Activated CD8-positive, alpha-beta memory T cell treated with anti-CD3 and anti-CD28 coated beads for 48 hours (primary cell): ENCODE data around the gene EFS.

ENCODE experiments used
- DNase-seq, 3 experiments: peaks; one replicate each; pipeline ENCODE4 v3.0.0-alpha.2; 2020; ENCODE audit warnings: low read depth in 2 of 3, low spot score in 2 of 3

The EFS gene

DNA sequence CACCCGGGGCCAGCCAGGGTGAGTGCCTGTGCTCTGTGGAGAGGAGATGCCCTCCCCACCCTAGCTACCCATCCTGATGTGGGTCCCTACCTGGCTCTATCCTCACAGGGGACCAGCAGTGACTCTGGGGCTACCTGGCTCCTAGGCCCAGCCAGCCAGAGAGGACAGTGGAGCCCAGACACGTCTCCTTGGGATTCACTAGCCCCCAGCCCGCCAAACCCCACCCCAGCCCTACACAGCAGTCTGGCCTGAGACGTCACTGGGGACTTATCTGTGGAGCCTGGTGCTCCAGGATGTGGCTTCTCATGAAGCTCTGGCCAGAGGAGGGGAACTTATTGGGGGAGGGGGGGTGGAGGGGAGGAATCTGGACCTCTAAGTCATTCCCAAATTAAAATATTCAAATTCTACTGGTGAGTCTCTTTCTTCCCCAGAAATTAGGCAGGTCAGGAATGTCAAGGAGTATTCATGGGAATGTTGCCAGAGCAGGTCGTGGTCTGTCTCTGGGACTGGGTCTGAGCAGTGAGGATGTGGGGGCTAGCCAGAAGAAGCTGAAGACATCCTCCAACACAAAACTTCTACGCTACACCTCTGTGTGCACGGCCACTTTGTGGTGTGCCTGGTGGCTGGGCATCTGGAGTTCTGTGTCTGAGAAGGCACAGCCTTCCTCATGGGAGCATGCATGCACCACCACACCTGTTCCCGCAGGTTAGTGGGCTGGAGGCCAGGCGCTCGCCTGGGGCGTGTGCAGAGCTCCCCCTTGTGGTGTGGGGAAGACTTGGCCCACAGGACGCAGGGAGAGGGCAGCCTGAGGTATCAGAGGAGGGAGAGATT lies 14.6 kb upstream of the EFS start:
- peak; percentile 14 to 47 (median 35) for DNase-seq

DNA sequence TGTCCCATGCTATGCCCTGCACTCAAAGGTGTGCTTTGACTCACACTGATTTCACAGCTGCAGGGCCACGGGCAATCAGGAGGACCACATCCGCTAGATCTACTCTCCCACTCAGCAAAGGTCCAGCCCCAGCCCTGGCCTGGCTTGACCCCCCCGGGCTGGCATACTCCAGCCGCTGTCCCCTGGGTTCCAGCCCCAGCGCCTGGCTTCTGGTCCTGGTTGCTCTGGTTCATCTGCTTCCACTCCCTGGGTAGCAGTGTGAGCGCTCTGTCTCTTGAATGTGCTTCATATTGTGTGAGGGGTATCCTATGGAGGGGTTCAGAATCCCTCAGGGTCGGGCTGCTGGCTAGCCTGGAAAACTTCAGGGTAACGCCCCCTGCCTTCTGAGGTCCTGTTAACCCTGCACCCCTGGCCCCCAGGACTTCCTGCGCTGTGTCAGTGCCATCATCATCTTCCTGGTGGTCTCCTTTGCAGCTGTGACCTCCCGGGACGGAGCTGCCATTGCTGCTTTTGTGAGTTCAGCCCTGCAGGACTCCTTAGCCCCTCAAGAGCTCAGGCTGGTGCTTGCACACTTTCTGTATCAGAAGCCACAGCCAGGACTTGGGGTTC lies 13.7 kb upstream of the EFS start:
- DNase-seq = no peak

DNA sequence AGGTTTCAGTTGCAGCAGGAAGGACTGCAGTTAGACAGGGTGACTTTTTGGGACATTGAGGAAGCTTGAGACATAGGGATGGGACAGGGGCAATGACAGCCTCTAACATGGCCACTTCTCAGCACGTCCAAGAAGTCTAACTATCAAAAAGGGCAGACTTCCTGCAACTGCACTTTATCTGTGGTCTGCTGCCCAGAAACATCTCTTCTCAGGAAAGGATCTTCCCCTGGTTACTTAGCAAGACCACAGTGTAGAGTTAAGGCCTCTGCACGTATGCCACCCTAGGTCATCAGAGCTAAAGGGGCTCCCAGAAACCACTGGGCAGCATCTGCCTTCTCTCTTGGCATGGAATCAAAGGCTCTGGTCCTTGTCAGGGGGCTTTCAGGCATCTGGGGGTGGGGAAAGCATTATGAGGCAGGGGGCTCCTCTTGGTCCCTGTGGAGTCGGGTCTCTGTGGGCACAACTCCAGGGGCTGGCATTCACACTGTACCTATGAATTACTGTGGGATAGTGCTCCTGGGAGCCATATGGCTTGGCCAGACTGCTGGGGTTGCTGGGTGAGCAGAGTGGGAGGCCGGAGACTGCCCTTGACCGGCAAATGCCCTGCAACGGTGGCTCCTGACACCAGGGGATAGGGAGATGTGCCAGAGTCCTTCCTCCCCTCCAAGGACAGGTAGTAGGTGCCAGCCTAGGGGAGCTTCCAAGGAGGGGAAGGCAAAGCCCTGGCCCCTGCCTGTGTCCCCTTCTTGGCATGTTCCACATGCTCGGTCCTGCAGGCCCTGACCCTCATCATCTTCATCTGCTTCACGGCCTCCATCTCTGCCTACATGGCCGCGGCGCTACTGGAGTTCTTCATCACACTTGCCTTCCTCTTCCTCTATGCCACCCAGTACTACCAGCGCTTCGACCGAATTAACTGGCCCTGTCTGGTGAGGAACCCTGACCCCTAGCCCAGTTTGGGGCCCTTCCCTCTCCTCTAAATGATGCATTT lies 12.9 kb upstream of the EFS start:
- DNase-seq = no peak

DNA sequence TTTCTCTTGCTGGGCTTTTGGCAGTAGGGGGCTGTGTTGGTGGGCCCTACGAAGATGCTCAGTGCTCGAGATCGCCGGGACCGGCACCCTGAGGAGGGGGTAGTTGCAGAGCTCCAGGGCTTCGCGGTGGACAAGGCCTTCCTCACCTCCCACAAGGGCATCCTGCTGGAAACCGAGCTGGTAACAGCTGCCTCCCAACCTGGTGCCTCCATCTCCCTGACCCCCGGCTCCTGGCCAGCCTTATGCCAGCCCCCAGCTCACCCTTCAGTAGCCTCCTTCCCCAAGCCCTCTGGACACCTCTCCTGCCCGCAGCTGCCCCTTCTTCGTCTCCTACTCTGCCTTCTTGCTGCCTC lies 12.2 kb upstream of the EFS start:
- DNase-seq = no peak

DNA sequence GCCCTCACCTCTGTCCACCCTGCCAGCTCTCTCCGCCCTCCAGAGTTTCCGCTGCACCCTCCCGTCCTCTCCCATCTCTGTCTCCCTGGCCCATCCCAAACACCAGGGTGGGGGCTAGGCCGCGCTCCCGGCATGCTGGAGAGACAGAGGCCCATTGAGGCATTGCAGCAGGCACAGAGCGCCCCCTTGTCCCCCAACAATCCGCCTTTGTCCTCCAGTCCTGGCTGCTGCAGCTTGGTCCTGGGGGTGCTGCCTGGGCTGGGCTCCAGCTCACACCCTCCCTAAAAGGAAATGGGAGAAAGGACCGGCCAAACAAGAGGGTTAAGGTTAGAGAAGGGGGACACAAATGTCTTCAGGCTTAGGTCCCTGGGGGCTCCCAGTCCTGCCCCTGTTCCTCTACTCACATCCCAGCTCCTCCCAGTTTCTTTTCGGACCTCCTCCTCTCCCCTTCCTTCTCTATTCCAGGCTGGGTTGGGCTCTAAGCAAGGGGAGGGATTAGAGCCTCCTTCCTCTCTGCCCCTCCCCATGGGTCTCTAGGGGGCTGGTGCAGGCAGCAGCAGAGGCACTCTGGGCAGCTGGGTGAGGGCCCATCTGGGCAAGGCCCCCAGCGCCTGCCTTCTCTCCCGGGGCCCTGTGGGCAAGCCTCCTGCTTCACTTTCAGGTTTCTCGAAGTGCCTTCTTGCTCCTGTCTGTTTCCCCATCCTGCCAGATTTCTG lies 11.7 kb upstream of the EFS start, which contains the start of gene CMTM5:
Gene CMTM5, plus strand, starts transcription at position 565 of the 716 bp plus-strand sequence. CDS start 206 bp downstream, outside the sequence.
- DNase-seq = no peak

DNA sequence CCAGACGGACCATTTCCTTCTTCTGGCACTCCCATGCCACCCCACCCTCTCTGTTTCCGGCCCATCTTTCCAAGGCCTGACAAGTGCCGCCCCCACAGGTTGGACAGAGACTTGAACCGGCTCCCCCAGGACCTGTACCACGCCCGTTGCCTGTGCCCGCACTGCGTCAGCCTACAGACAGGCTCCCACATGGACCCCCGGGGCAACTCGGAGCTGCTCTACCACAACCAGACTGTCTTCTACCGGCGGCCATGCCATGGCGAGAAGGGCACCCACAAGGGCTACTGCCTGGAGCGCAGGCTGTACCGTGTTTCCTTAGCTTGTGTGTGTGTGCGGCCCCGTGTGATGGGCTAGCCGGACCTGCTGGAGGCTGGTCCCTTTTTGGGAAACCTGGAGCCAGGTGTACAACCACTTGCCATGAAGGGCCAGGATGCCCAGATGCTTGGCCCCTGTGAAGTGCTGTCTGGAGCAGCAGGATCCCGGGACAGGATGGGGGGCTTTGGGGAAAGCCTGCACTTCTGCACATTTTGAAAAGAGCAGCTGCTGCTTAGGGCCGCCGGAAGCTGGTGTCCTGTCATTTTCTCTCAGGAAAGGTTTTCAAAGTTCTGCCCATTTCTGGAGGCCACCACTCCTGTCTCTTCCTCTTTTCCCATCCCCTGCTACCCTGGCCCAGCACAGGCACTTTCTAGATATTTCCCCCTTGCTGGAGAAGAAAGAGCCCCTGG lies 10.7 kb upstream of the EFS start:
- DNase-seq = no peak

DNA sequence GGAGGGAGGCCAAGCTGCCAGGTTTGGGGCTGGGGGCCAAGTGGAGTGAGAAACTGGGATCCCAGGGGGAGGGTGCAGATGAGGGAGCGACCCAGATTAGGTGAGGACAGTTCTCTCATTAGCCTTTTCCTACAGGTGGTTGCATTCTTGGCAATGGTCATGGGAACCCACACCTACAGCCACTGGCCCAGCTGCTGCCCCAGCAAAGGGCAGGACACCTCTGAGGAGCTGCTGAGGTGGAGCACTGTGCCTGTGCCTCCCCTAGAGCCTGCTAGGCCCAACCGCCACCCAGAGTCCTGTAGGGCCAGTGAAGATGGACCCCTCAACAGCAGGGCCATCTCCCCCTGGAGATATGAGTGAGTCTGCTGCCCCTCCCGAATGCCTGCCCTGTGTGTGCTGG lies 8.1 kb upstream of the EFS start:
- DNase-seq = no peak

DNA sequence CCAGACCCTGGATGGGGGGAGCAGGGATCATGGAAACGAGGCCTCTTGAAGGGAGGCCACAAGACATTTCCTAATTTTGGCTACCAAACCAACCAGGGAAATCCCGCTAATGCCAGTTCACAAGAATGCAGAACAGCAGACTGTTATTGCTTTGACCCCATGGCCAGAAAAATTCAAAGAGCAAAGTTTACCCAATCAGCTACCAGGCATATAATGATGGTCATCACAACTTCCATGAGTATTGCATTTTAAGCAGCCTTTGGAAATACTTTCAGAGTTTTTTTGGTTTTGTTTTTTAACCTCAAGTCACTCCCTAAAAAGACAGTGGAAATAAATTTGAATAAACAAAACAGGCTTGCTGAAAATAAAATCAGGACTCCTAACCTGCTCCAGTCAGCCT lies 7.5 kb upstream of the EFS start, which contains the start of gene IL25:
Gene IL25, plus strand, starts transcription at position 301 of the 400 bp plus-strand sequence.
- no peak for DNase-seq

DNA sequence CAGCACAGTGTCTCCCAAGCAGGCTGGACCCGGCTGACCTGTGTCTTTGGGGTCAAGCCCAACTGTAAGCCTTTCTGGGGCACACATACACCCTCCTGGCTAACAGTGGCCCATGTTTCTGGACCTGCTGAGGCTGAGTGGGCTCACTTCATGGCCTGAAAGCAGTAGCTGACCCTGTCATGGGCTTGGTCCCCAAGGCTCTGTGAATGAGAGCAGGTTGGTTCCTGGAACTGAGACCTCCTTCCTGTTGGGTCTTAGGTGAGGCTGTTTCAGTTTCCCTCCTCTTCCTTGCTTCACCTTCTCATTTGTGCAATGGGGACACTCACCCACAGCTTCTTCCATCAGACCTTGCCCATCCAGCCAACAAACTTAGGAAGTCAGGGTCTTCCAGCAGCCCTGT lies 6.9 kb upstream of the EFS start:
- no peak for DNase-seq

DNA sequence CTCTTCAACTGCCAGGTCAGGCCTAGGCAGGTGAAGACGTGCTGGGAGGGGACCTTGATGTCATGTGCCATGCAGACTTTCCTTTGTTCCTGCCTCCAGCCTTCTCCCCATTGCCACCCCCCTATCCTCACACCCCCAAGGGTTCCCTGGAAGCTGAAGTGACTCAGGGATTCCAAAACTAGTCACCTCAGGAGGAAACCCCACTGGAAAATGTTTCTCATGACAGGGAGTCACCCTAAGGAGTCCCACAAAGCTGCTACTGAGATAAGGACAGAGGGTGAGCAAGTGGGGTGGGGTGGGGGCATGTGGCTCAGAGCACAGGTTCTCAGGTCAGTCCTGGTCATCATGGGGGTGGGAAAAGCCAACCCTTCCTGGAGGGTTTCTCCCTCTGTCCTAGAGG lies 5.2 kb upstream of the EFS start:
- no peak for DNase-seq

DNA sequence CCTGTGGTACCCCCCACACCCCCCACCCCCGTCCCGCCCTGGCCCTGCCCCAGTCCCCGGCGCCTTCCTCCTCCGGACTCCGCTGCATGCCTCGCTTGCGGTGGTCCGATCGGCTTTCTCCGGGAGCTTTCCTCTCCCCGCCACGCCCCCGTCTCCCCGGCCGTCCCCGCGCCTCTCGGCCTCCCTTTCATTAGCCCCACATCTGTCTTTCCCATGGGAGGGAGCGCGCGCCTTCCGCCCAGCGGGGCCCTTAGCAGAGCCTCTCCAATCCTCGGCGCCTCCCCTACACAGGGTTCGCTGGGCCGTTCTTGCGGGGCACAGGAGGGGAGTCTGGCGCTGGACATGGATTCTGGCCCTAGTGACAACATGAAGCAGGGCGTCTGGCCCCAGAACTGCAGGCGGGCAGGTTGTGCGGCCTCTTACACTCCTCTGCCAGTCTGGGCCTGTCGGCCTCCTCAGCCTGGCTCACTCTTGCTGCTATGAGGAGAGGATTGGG lies 1.5 kb upstream of the EFS start:
- DNase-seq = no peak

DNA sequence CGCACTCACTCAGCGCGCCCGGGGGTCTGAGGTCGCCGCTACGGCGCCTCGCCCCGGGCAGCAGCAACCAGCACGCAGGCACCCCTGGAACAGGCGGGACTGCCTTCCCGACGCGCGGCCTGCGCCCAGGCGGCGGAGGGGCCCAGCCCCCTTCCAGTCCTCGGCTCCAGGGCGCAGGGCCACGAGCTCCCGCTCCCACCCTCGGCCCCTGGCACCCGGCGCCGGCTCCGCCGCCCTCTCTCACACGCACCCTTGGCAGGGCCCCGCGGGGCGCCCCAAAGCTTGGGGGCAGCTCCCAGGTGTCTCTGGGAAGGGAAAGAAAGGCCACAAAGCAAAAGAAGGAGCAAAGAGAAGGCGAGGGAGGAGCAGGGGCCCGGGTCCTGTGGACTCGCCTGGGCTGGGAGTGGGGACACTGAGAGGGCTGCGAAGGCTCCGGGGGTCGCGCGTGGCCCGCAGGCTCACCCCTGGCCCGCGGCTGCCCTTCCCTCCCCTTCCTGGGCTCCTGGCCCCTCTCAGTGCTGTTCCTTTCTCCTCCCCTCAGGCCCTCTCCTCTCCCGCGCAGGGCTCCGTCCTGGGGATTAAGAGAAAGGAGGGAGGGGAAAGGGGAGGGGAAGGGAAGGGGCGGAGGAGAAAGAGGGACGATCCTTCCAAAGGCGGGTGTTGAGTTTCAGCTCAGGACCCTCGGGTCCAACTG lies 907 bp upstream of the EFS start:
- DNase-seq = no peak

DNA sequence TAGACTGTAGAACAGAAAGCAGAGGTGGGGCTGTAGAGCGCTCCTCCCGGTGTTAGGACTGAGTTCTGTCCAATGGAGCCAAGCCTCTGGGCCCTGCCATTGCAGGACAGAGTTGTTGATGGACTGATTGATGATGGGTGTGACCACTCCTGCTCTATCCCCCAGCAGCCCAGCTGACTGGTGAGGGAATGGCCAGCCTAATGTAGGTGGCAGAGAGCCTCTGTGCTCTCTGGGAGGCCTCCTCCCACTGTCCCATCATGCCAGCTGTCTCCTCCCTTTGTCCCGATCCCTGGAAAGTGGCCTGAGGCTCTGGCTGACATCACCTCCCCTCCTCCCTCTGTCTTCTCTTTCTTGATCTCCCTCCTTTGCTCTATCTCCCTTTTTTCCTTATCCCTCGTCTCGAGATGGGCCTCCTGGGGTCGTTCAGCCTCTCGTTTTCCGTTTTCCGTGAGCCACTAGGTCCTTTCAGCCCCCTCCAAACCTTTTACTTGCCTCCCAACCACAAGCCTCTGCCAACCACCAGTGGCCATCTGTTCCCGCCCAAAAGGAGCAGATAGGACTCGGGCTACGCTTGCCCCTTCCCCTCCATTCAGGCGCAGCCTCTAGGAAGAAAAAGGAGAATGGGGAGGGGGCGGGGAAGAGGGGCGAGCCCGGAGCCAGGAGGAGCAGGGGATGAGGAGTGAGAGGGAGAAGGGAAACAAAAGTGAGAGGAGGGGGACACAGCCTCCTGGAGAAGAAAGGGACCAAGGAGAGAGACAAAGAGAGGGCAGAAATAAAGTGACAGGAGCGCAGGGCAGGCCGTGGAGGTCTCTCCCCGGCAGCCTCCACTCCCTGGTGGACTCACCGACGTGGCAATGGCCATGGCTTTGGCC lies 572 bp downstream of the EFS start:
- DNase-seq = no peak

DNA sequence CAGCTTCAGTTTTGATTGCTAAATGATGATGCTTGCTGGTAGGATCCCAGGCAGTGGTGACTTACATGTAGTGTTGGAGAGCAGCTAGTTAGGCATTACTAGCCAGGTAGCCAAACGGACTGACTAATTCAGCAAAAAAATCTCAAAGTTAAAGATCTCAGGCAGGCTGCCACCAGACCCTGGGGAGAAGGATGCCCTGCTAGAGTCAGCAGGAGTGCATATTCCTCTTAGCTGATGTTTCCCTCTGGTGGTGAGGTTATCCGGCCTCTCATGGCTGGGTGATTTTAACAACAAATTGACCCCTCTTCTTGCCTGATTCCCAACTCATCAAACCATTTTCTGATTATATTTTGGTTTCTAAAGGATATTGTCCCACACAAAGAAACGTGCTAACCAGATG lies 2.8 kb downstream of the EFS start:
- DNase-seq = no peak

DNA sequence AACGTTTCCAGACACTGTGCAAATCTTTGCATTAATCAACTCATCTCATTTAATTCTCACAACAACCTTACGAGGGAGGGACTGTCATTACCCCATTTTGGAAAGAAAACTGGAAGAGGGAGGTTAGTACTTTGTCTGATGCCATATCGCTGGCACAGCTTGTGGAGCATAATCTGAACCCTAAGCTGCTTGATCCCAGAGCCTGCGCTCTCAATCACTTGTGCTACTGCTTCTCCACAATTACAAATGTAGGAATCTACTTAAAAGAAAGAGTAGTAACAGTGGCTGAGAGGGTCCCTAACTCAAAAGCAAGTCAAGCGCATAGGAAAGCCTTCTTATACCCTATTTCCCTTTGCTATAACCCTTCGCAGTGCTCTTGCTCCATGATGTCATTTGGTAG lies 3.2 kb downstream of the EFS start:
- no peak for DNase-seq

DNA sequence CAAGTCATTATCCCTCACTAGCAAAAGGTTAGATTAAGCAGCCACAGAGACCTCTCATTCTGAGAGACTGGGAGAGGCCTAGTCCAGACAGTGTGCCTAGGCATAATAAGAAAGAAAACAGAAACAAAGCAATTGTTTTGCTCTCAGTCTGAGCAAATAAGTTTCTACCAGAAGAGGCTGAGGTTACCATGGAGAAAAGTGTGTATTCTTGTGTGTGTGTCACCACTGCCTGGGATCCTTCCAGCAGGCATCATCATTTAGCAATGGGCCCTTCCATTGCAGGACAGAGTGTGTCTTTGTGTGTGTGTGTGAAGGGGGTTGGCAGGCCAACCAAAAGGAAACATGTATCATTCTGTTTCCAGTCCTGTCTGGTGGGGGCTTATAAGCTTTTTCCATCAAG lies 3.7 kb downstream of the EFS start:
- DNase-seq = no peak

DNA sequence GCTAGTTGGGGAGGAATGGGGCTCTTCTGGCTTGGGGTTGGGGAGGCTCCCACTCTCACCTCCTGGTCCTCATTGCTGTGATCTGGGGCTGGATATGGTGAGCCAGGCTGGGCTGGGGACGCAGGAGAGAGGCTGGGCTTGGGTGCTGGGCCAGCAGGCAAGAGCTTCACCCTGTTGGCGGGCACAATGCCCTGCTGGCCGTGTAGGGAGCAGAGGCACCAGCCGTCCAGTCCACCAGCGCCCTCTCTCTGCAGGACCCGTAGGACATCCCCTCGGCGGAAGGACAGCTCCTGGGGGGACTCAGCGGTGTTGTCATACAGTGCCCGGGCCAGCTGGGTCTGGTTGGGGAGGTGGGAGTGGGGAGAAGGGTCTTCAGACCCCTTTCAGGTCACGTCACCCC lies 4.5 kb downstream of the EFS start:
- no peak for DNase-seq

DNA sequence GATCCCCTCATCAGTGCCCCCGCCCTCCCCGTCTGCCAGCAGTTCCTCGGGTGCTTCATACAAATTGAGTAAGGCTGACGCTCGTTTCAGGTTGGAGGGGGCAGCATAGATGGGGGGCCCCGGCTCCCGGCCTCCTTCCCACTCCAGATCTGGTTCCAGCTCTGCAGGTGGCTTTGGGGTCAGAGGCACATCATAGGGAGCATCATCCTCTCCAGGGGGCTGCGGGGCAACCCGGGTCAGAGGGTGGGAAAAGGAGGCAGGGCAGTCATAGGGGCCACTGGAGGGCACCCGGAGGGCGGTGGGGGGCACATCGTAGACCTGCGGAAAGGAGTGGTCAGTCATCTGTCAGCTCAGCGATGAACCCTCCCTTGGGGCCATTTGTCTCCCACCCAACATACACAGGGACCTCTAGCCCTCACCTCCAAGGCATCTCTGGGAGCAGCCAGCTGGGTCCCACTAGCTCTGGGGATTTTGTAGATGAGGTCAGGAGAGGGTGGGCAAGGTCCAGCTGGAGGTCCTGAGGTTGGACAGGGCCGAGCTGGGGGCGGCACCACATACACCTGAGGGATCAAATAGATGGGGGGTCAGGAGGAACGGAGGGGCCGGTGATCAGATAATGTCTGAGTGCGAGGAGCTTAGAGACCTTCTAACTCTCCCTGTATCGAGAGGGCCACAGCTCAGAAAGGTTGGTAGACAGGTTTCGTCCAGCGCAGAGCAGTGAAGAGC lies 5.1 kb downstream of the EFS start:
- no peak for DNase-seq
